Suprapubic skin (tissue), 4 donors: ENCODE measurements around the gene ARCN1.

Source experiments
- POLR2A ChIP-seq, 2 donors: fragments of 450-650 bp; IDR thresholded peaks; one replicate each; pipeline ENCODE4 v1.6.1; 2017; ENCODE audit warnings: antibody characterized with exemption in 2 of 2, mild to moderate bottlenecking in 2 of 2, moderate library complexity in 2 of 2
- POLR2AphosphoS5 ChIP-seq, 3 donors: sonication (generic); formaldehyde crosslinking; IDR thresholded peaks; one replicate each; pipeline ENCODE4 v1.6.1; 2017; ENCODE audit warnings: antibody characterized with exemption in 3 of 3
- TF ChIP-seq, protein P1 (sequence below), 2 donors: fragments of 200-600 bp in 1 of 2; fragments of 450-650 bp in 1 of 2; sonication (generic) in 1 of 2; IDR thresholded peaks; one replicate each; pipeline ENCODE4 v1.5.1; 2016 to 2019; ENCODE audit warnings: antibody characterized with exemption in 2 of 2, mild to moderate bottlenecking in 1 of 2, moderate library complexity in 1 of 2

- TF ChIP-seq, protein P1, sequence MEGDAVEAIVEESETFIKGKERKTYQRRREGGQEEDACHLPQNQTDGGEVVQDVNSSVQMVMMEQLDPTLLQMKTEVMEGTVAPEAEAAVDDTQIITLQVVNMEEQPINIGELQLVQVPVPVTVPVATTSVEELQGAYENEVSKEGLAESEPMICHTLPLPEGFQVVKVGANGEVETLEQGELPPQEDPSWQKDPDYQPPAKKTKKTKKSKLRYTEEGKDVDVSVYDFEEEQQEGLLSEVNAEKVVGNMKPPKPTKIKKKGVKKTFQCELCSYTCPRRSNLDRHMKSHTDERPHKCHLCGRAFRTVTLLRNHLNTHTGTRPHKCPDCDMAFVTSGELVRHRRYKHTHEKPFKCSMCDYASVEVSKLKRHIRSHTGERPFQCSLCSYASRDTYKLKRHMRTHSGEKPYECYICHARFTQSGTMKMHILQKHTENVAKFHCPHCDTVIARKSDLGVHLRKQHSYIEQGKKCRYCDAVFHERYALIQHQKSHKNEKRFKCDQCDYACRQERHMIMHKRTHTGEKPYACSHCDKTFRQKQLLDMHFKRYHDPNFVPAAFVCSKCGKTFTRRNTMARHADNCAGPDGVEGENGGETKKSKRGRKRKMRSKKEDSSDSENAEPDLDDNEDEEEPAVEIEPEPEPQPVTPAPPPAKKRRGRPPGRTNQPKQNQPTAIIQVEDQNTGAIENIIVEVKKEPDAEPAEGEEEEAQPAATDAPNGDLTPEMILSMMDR (IDR thresholded peaks at IDR 0.05): no peak
- TF ChIP-seq POLR2AphosphoS5 (IDR thresholded peaks at IDR 0.05): no peak
- TF ChIP-seq POLR2A (IDR thresholded peaks at IDR 0.05): no peak
These were observed 11.4 kb upstream of the ARCN1 start for GRCh38 chr11:118560806-118561205.
